Activated CD8-positive, alpha-beta T cell treated with anti-CD3 and anti-CD28 coated beads for 36 hours (primary cell): ENCODE results near the gene SARM1. TPM values are rescaled to one million over a fixed set of nuclear protein-coding genes. Genes with fewer than 3 reads are reported as not detected.

Experiments
- ATAC-seq: fragments of 200-7000 bp; cut with Tn5 transposase; one replicate; pipeline ENCODE4 v1.10.0; 2021; ENCODE audit warnings: mild to moderate bottlenecking, moderate library complexity
- CTCF ChIA-PET: fragments of 350-600 bp; sonication (Branson Sonifier 250); formaldehyde crosslinking; loops from one replicate; lab custom pipeline; 2021; ENCODE audit warnings: antibody characterized with exemption; lab: Charles Lee
- POLR2A ChIA-PET: fragments of 350-600 bp; sonication (Branson Sonifier 250); formaldehyde crosslinking; loops from one replicate; lab custom pipeline; 2021; ENCODE audit warnings: antibody characterized with exemption; lab: Charles Lee
- DNase-seq: peaks from one replicate; pipeline ENCODE4 v3.0.0-alpha.2; 2020
- H3K27ac Mint-ChIP-seq: one replicate; pipeline ENCODE4 v1.8.0; 2021; ENCODE audit warnings: mild to moderate bottlenecking, mixed read lengths
- H3K27me3 Mint-ChIP-seq: one replicate; pipeline ENCODE4 v1.8.0; 2021; ENCODE audit warnings: mixed read lengths
- H3K36me3 Mint-ChIP-seq: one replicate; pipeline ENCODE4 v1.8.0; 2021; ENCODE audit warnings: low read depth, mixed read lengths
- H3K4me1 Mint-ChIP-seq: one replicate; pipeline ENCODE4 v1.8.0; 2021; ENCODE audit warnings: low read depth, mixed read lengths
- H3K4me3 Mint-ChIP-seq: one replicate; pipeline ENCODE4 v1.8.0; 2021; ENCODE audit warnings: mild to moderate bottlenecking, moderate library complexity, mixed read lengths
- H3K9me3 Mint-ChIP-seq: one replicate; pipeline ENCODE4 v1.8.0; 2021; ENCODE audit warnings: mixed read lengths
- CTCF ChIP-seq: fragments of 200-600 bp; IDR thresholded peaks from one replicate; pipeline ENCODE4 v1.8.0; 2022; ENCODE audit warnings: antibody characterized with exemption, mild to moderate bottlenecking
- intact Hi-C: fragments of 100-400 bp; cut with micrococcal nuclease; formaldehyde crosslinking; loops from one replicate; pipeline ENCODE4 v1.10.0; 2022
- total RNA-seq, 2 experiments: library from RNA; stranded (reverse); gene quantifications; one replicate each; pipeline ENCODE4 v1.2.3, GENCODE V29; 2021

Gene SARM1
- total RNA-seq, 2 experiments from 2014 or later: 16.7 to 19.8 TPM

DNA sequence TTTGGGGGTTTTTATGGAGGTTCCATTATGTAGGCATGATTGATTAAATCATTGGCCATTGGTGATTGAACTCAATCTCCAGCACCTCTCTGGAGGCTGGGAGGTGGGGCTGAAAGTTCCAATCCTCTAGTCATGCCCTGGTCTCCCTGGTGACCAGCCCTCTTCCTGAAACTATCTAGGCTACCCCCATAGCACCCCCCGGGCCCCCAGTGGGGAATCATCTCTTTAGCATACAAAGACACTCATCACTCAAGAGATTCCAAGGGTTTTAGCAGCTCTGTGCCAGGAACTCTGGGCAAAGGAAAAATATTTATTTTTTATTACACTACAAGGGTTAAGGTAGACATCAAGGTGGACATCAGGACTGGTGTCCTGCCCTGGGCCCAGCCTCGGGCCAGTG lies 23.9 kb downstream of the SARM1 start:
- ChIA-PET CTCF (interaction anchor here (2.3 kb wide), 1 partner anchor 21 kb away, joined by 8 read pairs; no protein-coding TSS in a partner anchor), POLR2A (interaction anchor here (1.3 to 1.5 kb wide), 2 partner anchors 9 to 15 kb away, joined by 3 read pairs; no protein-coding TSS in a partner anchor)
- ATAC-seq (no peak), DNase-seq (no peak)
- no peak overlapping the region for H3K27ac Mint-ChIP-seq
- no peak for TF ChIP-seq CTCF
- H3K36me3 Mint-ChIP-seq: peaks cover 17% of the 10 kb centered on the region
- intact Hi-C loops: no loop called here
- H3K4me3 Mint-ChIP-seq: no peak overlapping the region
- no peaks in the 10 kb centered on the region for H3K4me1 Mint-ChIP-seq
- H3K9me3 Mint-ChIP-seq: no peaks in the 10 kb centered on the region
- H3K27me3 Mint-ChIP-seq: no peaks in the 10 kb centered on the region

GRCh38 chr17:28395968-28396367 lies 24.5 kb downstream of the SARM1 start:
- intact Hi-C loops: no loop called here
- Mint-ChIP-seq H3K4me3 (no peak overlapping the region), H3K36me3 (peaks cover 15% of the 10 kb centered on the region), H3K27ac (no peak overlapping the region), H3K9me3 (no peaks in the 10 kb centered on the region), H3K4me1 (no peaks in the 10 kb centered on the region), H3K27me3 (no peaks in the 10 kb centered on the region)
- ATAC-seq (no peak), DNase-seq (no peak)
- POLR2A ChIA-PET: interaction anchor here (1.3 to 1.9 kb wide), 3 partner anchors 8 to 15 kb away, joined by 3 to 5 read pairs (median 3); partner anchors contain the start of gene SLC46A1
- no peak for TF ChIP-seq CTCF
- CTCF ChIA-PET: interaction anchor here (2.3 kb wide), 1 partner anchor 20 kb away, joined by 8 read pairs; no protein-coding TSS in a partner anchor

GRCh38 chr17:28396635-28397239 lies 25.2 kb downstream of the SARM1 start:
- peaks cover 15% of the 10 kb centered on the region for H3K36me3 Mint-ChIP-seq
- POLR2A ChIA-PET: interaction anchor here (1.3 to 1.9 kb wide), 3 partner anchors 8 to 14 kb away, joined by 3 to 5 read pairs (median 3); partner anchors contain the start of gene SLC46A1

GRCh38 chr17:28397275-28397674 lies 25.8 kb downstream of the SARM1 start:
- ChIA-PET CTCF (interaction anchor here (2.3 kb wide), 1 partner anchor 19 kb away, joined by 8 read pairs; no protein-coding TSS in a partner anchor), POLR2A (interaction anchor here (1.9 kb wide), 1 partner anchor 9 kb away, joined by 5 read pairs; the partner anchor contains the start of gene SLC46A1)

More at GRCh38 chr17:28396635-28397239, 25.2 kb downstream of the SARM1 start:
- CTCF ChIA-PET: interaction anchor here (2.3 kb wide), 1 partner anchor 20 kb away, joined by 8 read pairs; no protein-coding TSS in a partner anchor
- TF ChIP-seq CTCF: no peak
- H3K27me3 Mint-ChIP-seq: no peaks in the 10 kb centered on the region
- no peaks in the 10 kb centered on the region for H3K9me3 Mint-ChIP-seq
- H3K4me3 Mint-ChIP-seq: no peak overlapping the region
- no peak overlapping the region for H3K27ac Mint-ChIP-seq
- intact Hi-C loops: no loop called here
- no peaks in the 10 kb centered on the region for H3K4me1 Mint-ChIP-seq
- DNase-seq (no peak), ATAC-seq (no peak)

More at GRCh38 chr17:28397275-28397674, 25.8 kb downstream of the SARM1 start:
- Mint-ChIP-seq H3K27ac (no peak overlapping the region), H3K4me1 (no peaks in the 10 kb centered on the region), H3K4me3 (no peak overlapping the region), H3K36me3 (peaks cover 14% of the 10 kb centered on the region), H3K27me3 (no peaks in the 10 kb centered on the region), H3K9me3 (no peaks in the 10 kb centered on the region)
- intact Hi-C loops: no loop called here
- no peak for TF ChIP-seq CTCF
- DNase-seq: no peak
- no peak for ATAC-seq
